HG02759 (cell line): ENCODE data around the gene ERBB4.
"Not testable (repeated sequence)": the region's sequence is repeated elsewhere in the genome, so short reads cannot be mapped to it uniquely, and the experiment has no call there.

ENCODE experiments used
- ATAC-seq: cut with Tn5 transposase; IDR thresholded peaks from one replicate; pipeline ENCODE4 v1.9.1; 2021; ENCODE audit warnings: mild to moderate bottlenecking, moderate library complexity; ENCODE audit not compliant: unreplicated experiment

The ERBB4 gene

GRCh38 chr2:211756266-211756665 lies 782.3 kb downstream of the ERBB4 start:
- ATAC-seq = no peak

- no peak for ATAC-seq
Observed at GRCh38 chr2:211755187-211755586, 783.4 kb downstream of the ERBB4 start.

GRCh38 chr2:211751848-211752247 lies 786.8 kb downstream of the ERBB4 start:
- no peak for ATAC-seq

- no peak for ATAC-seq
Observed at GRCh38 chr2:211748339-211748738, 790.3 kb downstream of the ERBB4 start.

- peak; percentile 99 for ATAC-seq
Observed at GRCh38 chr2:211745295-211746097, 793.1 kb downstream of the ERBB4 start.

GRCh38 chr2:211744379-211744778 lies 794.2 kb downstream of the ERBB4 start:
- ATAC-seq = no peak

GRCh38 chr2:211741966-211742365 lies 796.6 kb downstream of the ERBB4 start:
- ATAC-seq = no peak

- ATAC-seq = no peak
Observed at GRCh38 chr2:211737282-211737681, 801.3 kb downstream of the ERBB4 start.

- no peak for ATAC-seq
Observed at GRCh38 chr2:211730215-211730614, 808.4 kb downstream of the ERBB4 start.

- ATAC-seq = no peak
Observed at GRCh38 chr2:211729433-211729832, 809.2 kb downstream of the ERBB4 start.

GRCh38 chr2:211724933-211725332 lies 813.7 kb downstream of the ERBB4 start:
- no peak for ATAC-seq

GRCh38 chr2:211723398-211723797 lies 815.2 kb downstream of the ERBB4 start:
- ATAC-seq = no peak

GRCh38 chr2:211722928-211723327 lies 815.7 kb downstream of the ERBB4 start:
- no peak for ATAC-seq

GRCh38 chr2:211721874-211722273 lies 816.7 kb downstream of the ERBB4 start:
- not testable (repeated sequence) for ATAC-seq

- ATAC-seq = no peak
Observed at GRCh38 chr2:211709389-211709788, 829.2 kb downstream of the ERBB4 start.

- ATAC-seq = no peak
Observed at GRCh38 chr2:211692689-211693088, 845.9 kb downstream of the ERBB4 start.

GRCh38 chr2:211690736-211691135 lies 847.9 kb downstream of the ERBB4 start:
- ATAC-seq = no peak

- ATAC-seq = no peak
Observed at GRCh38 chr2:211688196-211688595, 850.4 kb downstream of the ERBB4 start.

GRCh38 chr2:211674715-211675114 lies 863.9 kb downstream of the ERBB4 start:
- no peak for ATAC-seq

- no peak for ATAC-seq
Observed at GRCh38 chr2:211673133-211673905, 865.3 kb downstream of the ERBB4 start.

- ATAC-seq = no peak
Observed at GRCh38 chr2:211671977-211672376, 866.6 kb downstream of the ERBB4 start.

- no peak for ATAC-seq
Observed at GRCh38 chr2:211665299-211665698, 873.3 kb downstream of the ERBB4 start.
